Large intestine (tissue), 3 donors: Measurements from ENCODE around the gene CASP12. TPM values are rescaled to one million over a fixed set of nuclear protein-coding genes. Genes with fewer than 3 reads are reported as not detected.

Source experiments
- DNase-seq, 2 donors: peaks; one replicate each; pipeline versions ENCODE4 v3.0.0 to v3.0.0-alpha.2; 2013
- H3K27ac ChIP-seq: one replicate; pipeline ENCODE4 v1.5.1; 2013; ENCODE audit warnings: low read length
- H3K27me3 ChIP-seq: 2 replicates; pipeline ENCODE4 v1.6.1; 2013; ENCODE audit warnings: low read length; ENCODE audit not compliant: control insufficient read depth, insufficient read depth
- H3K36me3 ChIP-seq: 2 replicates; pipeline ENCODE4 v1.6.1; 2013; ENCODE audit warnings: low read length; ENCODE audit not compliant: control insufficient read depth, insufficient read depth
- H3K4me1 ChIP-seq: one replicate; pipeline ENCODE4 v1.6.1; 2013; ENCODE audit warnings: low read length; ENCODE audit not compliant: control insufficient read depth, insufficient read depth
- H3K4me3 ChIP-seq: one replicate; pipeline ENCODE4 v1.5.1; 2013; ENCODE audit warnings: low read length
- H3K9me3 ChIP-seq: one replicate; pipeline ENCODE4 v1.6.1; 2013; ENCODE audit warnings: mild to moderate bottlenecking, low read depth, low read length, moderate library complexity; ENCODE audit not compliant: control insufficient read depth
- WGBS: methylation state at CpG from one replicate; pipeline ENCODE4 v1.1.5; 2013; ENCODE audit warnings: low lambda C conversion rate; ENCODE audit not compliant: insufficient coverage; 5-methylcytosine and 5-hydroxymethylcytosine counted together
- polyA plus RNA-seq: library from polyadenylated mRNA; unstranded; fragments of 120-200 nt; gene quantifications from one replicate; pipeline ENCODE4 v1.2.1, GENCODE V29; 2013

CASP12 gene
- polyA plus RNA-seq, 1 donor: 0.49 TPM

DNA sequence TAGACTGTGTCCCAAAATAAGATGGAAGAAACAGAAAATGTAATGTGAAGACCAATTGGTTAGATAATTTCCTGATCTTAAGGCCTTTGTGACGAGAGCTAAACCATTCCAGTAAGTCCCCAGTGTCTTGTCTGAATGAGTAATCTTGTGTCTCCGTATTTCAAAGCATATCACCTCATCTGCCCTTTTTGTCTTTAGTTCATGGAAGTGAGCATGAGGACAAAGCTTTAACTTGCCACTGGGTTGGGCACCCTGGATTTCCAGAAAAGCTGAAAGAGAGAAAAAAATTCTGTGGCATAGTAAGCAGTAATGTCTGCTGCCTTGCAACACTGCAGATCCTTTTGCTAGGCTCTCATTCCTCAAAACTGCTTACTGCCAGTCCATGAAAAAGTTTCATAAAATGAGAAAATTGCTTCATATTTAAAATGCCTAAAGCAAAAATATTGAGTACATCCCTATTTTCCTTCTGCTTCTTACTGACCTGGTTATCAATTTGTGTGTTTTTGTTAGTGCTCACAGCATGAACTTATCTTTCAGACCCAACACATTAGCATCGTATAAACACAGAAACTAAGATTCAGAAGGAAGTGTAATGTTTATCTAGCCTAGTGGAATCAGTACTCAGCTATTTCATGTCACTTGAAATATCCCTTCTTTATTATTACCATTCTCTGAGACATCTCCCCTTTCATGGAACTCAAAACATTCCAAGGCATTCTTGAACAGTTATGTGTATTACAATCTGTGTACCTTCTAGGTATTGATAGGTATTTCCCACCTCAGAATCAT lies 5.3 kb downstream of the CASP12 start:
- H3K27ac ChIP-seq: no peak overlapping the region
- H3K36me3 ChIP-seq: no peaks in the 10 kb centered on the region
- H3K9me3 ChIP-seq: no peaks in the 10 kb centered on the region
- no peaks in the 10 kb centered on the region for H3K4me1 ChIP-seq
- no peak overlapping the region for H3K4me3 ChIP-seq
- no CpG with 5 or more reads among the region's 3 CpGs for WGBS
- no peak for DNase-seq
- H3K27me3 ChIP-seq: no peaks in the 10 kb centered on the region

DNA sequence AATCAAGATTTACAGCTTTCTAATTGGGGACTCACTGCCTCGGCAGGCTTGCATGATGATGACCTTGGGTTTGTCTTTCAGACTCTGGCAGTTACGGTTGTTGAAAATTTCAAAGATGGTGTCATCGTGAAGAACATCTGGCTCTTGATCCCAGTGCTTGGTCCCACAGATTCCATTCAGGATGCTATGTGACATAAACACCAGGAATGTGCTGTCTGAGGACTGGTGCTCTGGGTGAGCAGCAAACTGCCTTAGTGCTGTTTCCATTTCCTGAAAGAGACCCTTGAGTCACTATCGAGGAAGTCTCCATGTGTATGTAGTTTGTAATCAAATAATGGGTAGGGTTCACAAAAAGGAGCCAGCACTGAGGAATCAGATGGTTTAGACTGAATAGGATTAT lies 7.1 kb downstream of the CASP12 start:
- Histone ChIP-seq H3K4me1 (no peaks in the 10 kb centered on the region), H3K27me3 (no peaks in the 10 kb centered on the region), H3K36me3 (no peaks in the 10 kb centered on the region), H3K9me3 (no peaks in the 10 kb centered on the region), H3K4me3 (no peak overlapping the region), H3K27ac (no peak overlapping the region)
- DNase-seq: no peak
- WGBS: no CpG with 5 or more reads among the region's 4 CpGs

GRCh38 chr11:104883342-104883741 lies 14.9 kb downstream of the CASP12 start:
- WGBS: 100% methylated on average over 1 of the region's 2 CpGs
- Histone ChIP-seq H3K4me3 (no peak overlapping the region), H3K27me3 (no peaks in the 10 kb centered on the region), H3K4me1 (no peaks in the 10 kb centered on the region), H3K36me3 (no peaks in the 10 kb centered on the region), H3K27ac (no peak overlapping the region), H3K9me3 (no peaks in the 10 kb centered on the region)
- DNase-seq: no peak

DNA sequence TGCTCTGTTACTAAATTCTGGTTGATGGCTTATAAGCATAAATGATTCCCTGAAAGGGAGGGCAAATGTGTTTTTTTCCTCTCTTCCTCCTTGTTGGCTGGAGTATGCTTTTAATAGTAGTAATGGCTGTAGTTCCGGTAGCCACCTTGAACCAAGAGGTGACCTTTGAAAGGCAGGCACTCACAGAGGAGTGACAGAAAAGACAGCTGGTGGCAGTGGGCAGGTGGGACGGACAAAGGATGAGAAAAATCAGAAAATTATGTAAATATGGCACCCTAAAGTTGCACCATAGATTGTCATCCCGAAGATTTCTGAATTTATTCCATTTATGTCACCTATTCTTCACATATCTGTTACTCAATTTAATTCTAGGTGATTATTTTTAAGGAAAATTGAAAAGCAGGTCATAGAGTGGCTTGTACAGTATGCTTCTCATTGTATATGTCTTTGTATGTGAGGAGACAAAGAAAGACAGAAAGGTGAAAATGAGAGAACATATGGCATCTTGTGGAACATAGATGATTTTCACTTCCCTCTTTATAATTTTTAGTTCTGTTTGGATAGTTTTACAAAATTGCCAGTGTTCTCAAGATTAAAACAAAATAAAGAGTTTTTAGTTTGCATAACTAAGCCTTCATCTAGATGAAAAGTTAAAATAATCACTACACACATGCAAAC lies 17.0 kb downstream of the CASP12 start:
- H3K27me3 ChIP-seq: no peaks in the 10 kb centered on the region
- no peaks in the 10 kb centered on the region for H3K9me3 ChIP-seq
- DNase-seq: no peak
- no peaks in the 10 kb centered on the region for H3K4me1 ChIP-seq
- H3K27ac ChIP-seq: no peak overlapping the region
- H3K36me3 ChIP-seq: no peaks in the 10 kb centered on the region
- no peak overlapping the region for H3K4me3 ChIP-seq
- 0% methylated on average over 1 of the region's 3 CpGs for WGBS

DNA sequence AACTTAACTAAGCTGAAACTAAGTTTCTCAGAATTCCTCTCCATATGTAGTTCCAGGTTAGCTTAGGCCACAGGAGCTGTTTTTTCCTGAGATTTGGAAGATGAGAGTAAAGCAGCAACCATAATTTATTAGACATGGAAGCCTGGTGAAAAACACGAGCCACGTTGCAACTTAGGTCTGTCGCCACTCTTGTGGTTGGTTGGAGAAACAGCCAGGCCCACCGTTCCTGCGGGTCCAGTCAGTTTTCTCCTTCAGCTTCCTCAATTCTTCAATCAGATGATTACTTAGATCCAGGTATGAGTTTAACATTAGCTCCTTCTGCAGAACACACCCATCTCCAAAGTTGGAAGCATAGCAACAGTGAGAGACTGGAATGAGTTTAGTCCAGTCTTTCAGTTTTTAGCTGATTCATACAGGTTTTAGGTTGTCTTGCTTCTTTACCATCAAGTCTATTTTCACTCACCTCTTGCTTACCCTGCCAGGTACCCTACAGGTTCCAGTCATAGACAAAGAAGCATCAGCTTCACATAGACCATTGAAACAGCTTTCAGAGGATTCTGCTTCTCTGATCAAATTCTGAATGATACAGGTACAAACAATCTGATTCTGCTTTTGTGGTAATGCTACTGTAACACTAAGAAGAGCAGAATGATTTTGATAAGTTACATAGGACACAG lies 18.6 kb downstream of the CASP12 start:
- WGBS: no CpG with 5 or more reads among the region's 5 CpGs
- Histone ChIP-seq H3K27ac (no peak overlapping the region), H3K4me1 (no peaks in the 10 kb centered on the region), H3K36me3 (no peaks in the 10 kb centered on the region), H3K4me3 (no peak overlapping the region), H3K27me3 (no peaks in the 10 kb centered on the region), H3K9me3 (no peaks in the 10 kb centered on the region)
- DNase-seq: no peak

DNA sequence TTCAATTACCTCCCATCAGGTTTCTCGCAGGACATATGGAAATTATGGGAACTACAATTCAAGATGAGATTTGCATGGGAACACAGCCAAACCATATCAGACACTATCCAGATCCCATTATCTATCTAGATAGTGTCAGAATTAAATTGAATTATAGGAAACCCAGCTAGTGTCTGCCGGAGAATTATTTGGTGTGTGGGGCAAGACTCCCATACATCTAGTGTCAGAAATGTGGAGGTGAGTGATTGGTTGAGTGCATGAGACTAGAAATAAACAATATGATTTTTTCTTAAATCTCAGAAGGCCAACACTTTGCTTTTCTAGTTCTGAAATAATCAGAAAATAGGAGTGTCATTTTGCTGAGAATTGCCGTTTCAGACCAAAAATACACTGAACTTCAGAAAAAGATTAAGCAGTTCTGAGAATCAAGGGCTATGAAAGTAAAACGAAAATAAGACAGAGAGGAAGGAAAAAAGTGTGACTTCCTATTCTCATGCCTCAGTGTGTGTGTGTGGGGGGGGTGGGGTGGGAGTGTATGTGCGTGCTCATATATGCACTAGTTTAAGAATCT lies 21.3 kb downstream of the CASP12 start:
- 78% methylated on average over 1 of the region's 5 CpGs for WGBS
- H3K4me1 ChIP-seq: no peaks in the 10 kb centered on the region
- H3K4me3 ChIP-seq: no peak overlapping the region
- H3K27ac ChIP-seq: no peak overlapping the region
- no peaks in the 10 kb centered on the region for H3K9me3 ChIP-seq
- H3K27me3 ChIP-seq: no peaks in the 10 kb centered on the region
- DNase-seq: no peak
- no peaks in the 10 kb centered on the region for H3K36me3 ChIP-seq

DNA sequence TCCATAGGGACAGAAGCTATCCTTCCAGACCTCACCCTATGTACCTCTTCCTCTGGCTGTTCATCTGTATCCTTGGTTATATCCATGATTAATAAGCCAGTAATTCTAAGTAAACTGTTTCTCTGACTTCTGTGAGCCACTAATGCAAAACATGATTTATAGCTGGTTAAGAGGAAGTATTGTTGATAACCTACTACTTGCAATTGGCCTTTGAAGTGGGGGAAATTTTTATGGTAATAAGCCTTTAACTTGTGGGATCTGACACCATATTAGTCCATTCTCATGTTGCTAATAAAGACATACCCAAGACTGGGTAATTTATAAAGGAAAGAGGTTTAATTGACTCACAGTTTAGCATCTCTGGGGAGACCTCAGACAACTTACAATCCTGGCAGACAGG lies 21.9 kb downstream of the CASP12 start:
- no peaks in the 10 kb centered on the region for H3K36me3 ChIP-seq
- no peaks in the 10 kb centered on the region for H3K4me1 ChIP-seq
- H3K9me3 ChIP-seq: no peaks in the 10 kb centered on the region
- DNase-seq: no peak
- no peak overlapping the region for H3K27ac ChIP-seq
- no peaks in the 10 kb centered on the region for H3K27me3 ChIP-seq
- no peak overlapping the region for H3K4me3 ChIP-seq

DNA sequence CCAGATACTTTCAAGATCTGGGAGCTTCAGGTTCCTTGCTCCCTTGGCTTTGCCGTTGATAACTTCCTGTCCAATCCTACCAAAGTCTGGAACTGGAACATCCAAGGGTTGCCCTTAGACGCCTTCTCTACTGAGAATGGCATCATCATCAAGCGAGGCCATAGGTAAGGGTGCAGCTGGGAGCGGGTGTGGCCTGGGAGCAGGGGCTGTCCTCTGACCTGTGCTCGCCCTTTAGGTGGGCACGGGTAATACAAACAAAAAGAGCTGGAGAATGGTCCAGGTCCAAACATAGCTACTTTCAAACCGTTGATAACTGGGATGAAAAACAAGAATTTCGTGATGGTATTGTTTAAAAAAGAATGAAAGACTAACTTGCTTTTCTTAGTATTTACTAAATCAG lies 25.0 kb downstream of the CASP12 start:
- H3K9me3 ChIP-seq: no peaks in the 10 kb centered on the region
- H3K27me3 ChIP-seq: no peaks in the 10 kb centered on the region
- no peaks in the 10 kb centered on the region for H3K36me3 ChIP-seq
- no peak overlapping the region for H3K4me3 ChIP-seq
- H3K27ac ChIP-seq: no peak overlapping the region
- DNase-seq: no peak
- no peaks in the 10 kb centered on the region for H3K4me1 ChIP-seq
- 93% methylated on average over 2 of the region's 8 CpGs for WGBS

DNA sequence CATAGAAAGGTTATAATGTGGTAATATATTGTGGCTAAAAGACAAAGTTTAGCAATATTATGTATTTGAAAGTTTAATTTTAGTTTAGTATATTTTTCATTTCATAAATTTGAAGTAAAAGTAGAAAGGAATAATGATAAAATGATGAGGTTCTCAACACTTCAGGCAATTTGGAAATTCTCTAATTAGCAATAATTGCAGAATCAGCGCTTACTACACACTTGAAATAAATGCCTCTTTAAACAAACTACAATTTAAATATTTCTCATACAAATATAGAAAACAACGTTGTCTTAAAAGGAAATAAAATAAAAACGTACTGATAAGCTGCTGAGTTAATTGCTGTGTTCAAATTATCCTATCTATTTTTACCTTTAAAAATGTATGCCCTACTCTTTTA lies 25.9 kb downstream of the CASP12 start:
- H3K4me3 ChIP-seq: no peak overlapping the region
- no peaks in the 10 kb centered on the region for H3K27me3 ChIP-seq
- 83% methylated on average over 3 of the region's 3 CpGs for WGBS
- H3K9me3 ChIP-seq: no peaks in the 10 kb centered on the region
- H3K27ac ChIP-seq: no peak overlapping the region
- no peaks in the 10 kb centered on the region for H3K4me1 ChIP-seq
- DNase-seq: no peak
- H3K36me3 ChIP-seq: no peaks in the 10 kb centered on the region

DNA sequence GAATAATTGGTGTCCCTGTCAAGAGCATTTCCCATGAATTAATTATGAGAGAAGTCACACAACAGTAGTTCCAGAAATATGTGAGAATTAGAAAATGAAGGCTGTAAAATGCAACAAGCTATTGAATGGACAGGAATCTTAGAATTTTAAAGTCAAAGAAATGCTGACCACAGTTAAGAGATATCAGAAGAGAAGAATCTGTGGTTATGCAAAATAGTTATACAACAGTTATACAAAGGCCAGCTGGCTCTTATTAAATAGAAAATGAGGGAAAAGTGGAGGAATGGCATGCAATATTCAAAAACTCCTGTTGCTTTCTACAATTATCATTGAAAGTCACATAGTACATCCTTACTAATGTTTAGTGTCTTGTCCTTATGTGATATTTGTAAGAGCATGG lies 27.4 kb downstream of the CASP12 start:
- H3K36me3 ChIP-seq: no peaks in the 10 kb centered on the region
- H3K4me3 ChIP-seq: no peak overlapping the region
- no peaks in the 10 kb centered on the region for H3K27me3 ChIP-seq
- H3K4me1 ChIP-seq: no peaks in the 10 kb centered on the region
- H3K27ac ChIP-seq: no peak overlapping the region
- DNase-seq: no peak
- no peaks in the 10 kb centered on the region for H3K9me3 ChIP-seq
